ENCODE results near the gene SRRM3.

DNA sequence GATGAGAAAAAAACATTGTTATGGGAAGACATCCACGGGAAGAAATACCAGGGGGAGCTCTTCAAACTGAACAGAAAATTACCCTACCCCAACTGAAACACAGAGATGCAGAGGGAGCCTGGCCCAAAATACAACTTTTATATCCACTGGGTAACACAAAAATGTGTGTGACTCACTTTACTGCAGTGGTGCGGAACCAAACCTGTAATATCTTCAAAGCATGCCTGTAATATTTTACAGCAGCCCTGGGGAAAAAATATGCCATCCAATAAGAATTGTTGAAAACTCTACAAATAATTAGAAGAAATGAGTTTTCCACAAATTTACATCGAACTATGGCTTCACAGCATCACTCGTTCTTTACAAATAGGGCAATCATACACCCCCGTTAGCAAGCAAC lies 49.8 kb upstream of the SRRM3 start:
- no peak for TF ChIP-seq CTCF (IDR thresholded peaks at IDR 0.05)
- no peak for TF ChIP-seq POLR2A (IDR thresholded peaks at IDR 0.05)

All from esophagus squamous epithelium (tissue), 4 donors.